ENCODE data around the gene ANKS4B.

ANKS4B gene, protein sequence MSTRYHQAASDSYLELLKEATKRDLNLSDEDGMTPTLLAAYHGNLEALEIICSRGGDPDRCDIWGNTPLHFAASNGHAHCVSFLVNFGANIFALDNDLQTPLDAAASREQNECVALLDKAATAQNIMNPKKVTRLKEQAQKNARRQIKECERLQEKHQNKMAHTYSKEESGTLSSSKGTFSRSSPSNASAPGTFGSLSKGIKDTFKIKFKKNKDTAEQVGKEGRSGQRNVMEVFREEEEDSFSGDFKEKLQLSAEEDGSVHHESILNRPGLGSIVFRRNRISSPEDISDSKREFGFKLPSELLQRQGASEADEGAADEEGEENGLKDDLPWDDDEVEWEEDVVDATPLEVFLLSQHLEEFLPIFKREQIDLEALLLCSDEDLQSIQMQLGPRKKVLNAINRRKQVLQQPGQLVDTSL

DNA sequence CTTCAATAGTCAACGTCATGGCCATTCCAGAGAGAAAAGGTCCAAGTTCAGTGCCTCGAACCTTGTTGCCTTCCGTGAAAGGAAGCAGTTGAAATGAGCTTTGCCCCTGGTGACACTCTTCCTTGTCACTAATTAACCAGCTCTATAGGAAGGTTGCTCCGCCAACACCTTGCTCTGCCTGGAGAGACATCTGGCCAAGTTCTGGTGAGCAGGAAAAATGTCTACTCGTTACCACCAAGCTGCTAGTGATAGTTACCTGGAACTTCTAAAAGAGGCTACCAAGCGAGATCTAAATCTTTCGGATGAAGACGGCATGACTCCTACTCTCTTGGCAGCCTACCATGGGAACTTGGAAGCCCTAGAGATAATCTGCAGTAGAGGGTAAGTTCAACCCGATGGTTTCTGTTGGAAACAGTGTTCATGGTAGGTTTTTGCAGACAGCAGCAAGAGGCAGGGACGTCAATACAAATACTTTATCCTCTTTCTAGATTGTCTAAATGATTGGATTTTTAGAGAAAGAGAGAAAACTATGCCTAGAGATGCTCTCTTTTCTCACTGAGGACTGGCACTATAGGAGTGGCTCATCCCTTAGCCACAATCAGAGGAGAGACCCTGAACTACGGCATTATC lies at the start of gene ANKS4B:
ANKS4B (plus strand) TSS at position 179 of the 630 bp plus-strand sequence; CDS start at position 218, 39 bp downstream.
- Histone ChIP-seq H3K36me3 (ENCODE audit: control insufficient read depth in 2 of 2, insufficient read depth in 2 of 2, low read length in 2 of 2) (peaks cover 0 to 5% of the 10 kb centered on the region in 2 donors), H3K27me3 (ENCODE audit: control insufficient read depth in 2 of 2, insufficient read depth in 2 of 2, low read length in 2 of 2) (no peaks in the 10 kb centered on the region), H3K9me3 (ENCODE audit: control insufficient read depth in 2 of 2, low read length in 2 of 2) (no peaks in the 10 kb centered on the region), H3K27ac (ENCODE audit: low read depth in 2 of 2, low read length in 2 of 2) (peak within 1 kb of the TSS; percentile 87 to 89), H3K4me3 (ENCODE audit: low read length in 2 of 2) (peak within 1 kb of the TSS; percentile 95 to 99), H3K9ac (ENCODE audit: low read depth in 1 of 2, low read length in 2 of 2) (peak within 1 kb of the TSS; percentile 74 to 79), H3K4me1 (ENCODE audit: control insufficient read depth in 2 of 2, insufficient read depth in 2 of 2, low read length in 2 of 2) (peaks cover 2 to 15% of the 10 kb centered on the region in 2 donors)

GRCh38 chr16:21183995-21184394 lies 49.5 kb upstream of the ANKS4B start:
- Histone ChIP-seq H3K36me3 (ENCODE audit: control insufficient read depth in 2 of 2, insufficient read depth in 2 of 2, low read length in 2 of 2) (peaks cover 23% of the 10 kb centered on the region in 2 donors), H3K27ac (ENCODE audit: low read depth in 2 of 2, low read length in 2 of 2) (no peak overlapping the region), H3K4me1 (ENCODE audit: control insufficient read depth in 2 of 2, insufficient read depth in 2 of 2, low read length in 2 of 2) (peaks cover 4 to 9% of the 10 kb centered on the region in 2 donors), H3K27me3 (ENCODE audit: control insufficient read depth in 2 of 2, insufficient read depth in 2 of 2, low read length in 2 of 2) (no peaks in the 10 kb centered on the region), H3K4me3 (ENCODE audit: low read length in 2 of 2) (no peak overlapping the region), H3K9ac (ENCODE audit: low read depth in 1 of 2, low read length in 2 of 2) (no peak overlapping the region), H3K9me3 (ENCODE audit: control insufficient read depth in 2 of 2, low read length in 2 of 2) (no peaks in the 10 kb centered on the region)

DNA sequence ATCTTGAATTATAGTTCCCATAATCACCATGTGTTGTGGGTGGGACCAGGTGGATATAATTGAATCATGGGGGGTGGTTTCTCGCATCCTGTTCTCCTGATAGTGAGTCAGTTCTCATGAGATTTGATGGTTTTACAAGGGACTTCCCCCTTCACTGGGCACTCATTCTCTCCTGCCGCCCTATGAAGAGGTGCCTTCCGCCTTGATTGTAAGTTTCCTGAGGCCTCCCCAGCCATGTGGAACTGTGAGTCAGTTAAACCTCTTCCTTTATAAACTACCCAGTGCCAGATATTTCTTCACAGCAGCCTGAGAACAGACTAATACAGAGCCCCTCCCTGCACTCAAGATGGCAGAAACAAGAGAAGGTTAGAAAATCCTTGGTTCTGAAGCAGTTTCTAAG lies 48.7 kb upstream of the ANKS4B start:
- Histone ChIP-seq H3K27ac (ENCODE audit: low read depth in 2 of 2, low read length in 2 of 2) (no peak overlapping the region), H3K4me1 (ENCODE audit: control insufficient read depth in 2 of 2, insufficient read depth in 2 of 2, low read length in 2 of 2) (peaks cover 4 to 9% of the 10 kb centered on the region in 2 donors), H3K27me3 (ENCODE audit: control insufficient read depth in 2 of 2, insufficient read depth in 2 of 2, low read length in 2 of 2) (no peaks in the 10 kb centered on the region), H3K9me3 (ENCODE audit: control insufficient read depth in 2 of 2, low read length in 2 of 2) (no peaks in the 10 kb centered on the region), H3K36me3 (ENCODE audit: control insufficient read depth in 2 of 2, insufficient read depth in 2 of 2, low read length in 2 of 2) (peaks cover 16% of the 10 kb centered on the region in 2 donors), H3K4me3 (ENCODE audit: low read length in 2 of 2) (no peak overlapping the region), H3K9ac (ENCODE audit: low read depth in 1 of 2, low read length in 2 of 2) (no peak overlapping the region)

GRCh38 chr16:21185659-21186325 lies 47.7 kb upstream of the ANKS4B start:
- peaks cover 4 to 9% of the 10 kb centered on the region in 2 donors for H3K4me1 ChIP-seq (ENCODE audit: control insufficient read depth in 2 of 2, insufficient read depth in 2 of 2, low read length in 2 of 2)

GRCh38 chr16:21186326-21186691 lies 47.2 kb upstream of the ANKS4B start:
- peaks cover 4 to 9% of the 10 kb centered on the region in 2 donors for H3K4me1 ChIP-seq (ENCODE audit: control insufficient read depth in 2 of 2, insufficient read depth in 2 of 2, low read length in 2 of 2)
- H3K36me3 ChIP-seq (ENCODE audit: control insufficient read depth in 2 of 2, insufficient read depth in 2 of 2, low read length in 2 of 2): peaks cover 9% of the 10 kb centered on the region in 2 donors
- H3K9me3 ChIP-seq (ENCODE audit: control insufficient read depth in 2 of 2, low read length in 2 of 2): no peaks in the 10 kb centered on the region
- H3K27ac ChIP-seq (ENCODE audit: low read depth in 2 of 2, low read length in 2 of 2): peak overlapping the region in 1 of 2 donors; percentile 4
- H3K4me3 ChIP-seq (ENCODE audit: low read length in 2 of 2): no peak overlapping the region
- H3K9ac ChIP-seq (ENCODE audit: low read depth in 1 of 2, low read length in 2 of 2): no peak overlapping the region
- peaks cover 0 to 2% of the 10 kb centered on the region in 2 donors for H3K27me3 ChIP-seq (ENCODE audit: control insufficient read depth in 2 of 2, insufficient read depth in 2 of 2, low read length in 2 of 2)

More at GRCh38 chr16:21185659-21186325, 47.7 kb upstream of the ANKS4B start:
- Histone ChIP-seq H3K4me3 (ENCODE audit: low read length in 2 of 2) (no peak overlapping the region), H3K27me3 (ENCODE audit: control insufficient read depth in 2 of 2, insufficient read depth in 2 of 2, low read length in 2 of 2) (peaks cover 0 to 2% of the 10 kb centered on the region in 2 donors), H3K27ac (ENCODE audit: low read depth in 2 of 2, low read length in 2 of 2) (peak overlapping the region in 1 of 2 donors; percentile 32), H3K9me3 (ENCODE audit: control insufficient read depth in 2 of 2, low read length in 2 of 2) (no peaks in the 10 kb centered on the region), H3K9ac (ENCODE audit: low read depth in 1 of 2, low read length in 2 of 2) (no peak overlapping the region), H3K36me3 (ENCODE audit: control insufficient read depth in 2 of 2, insufficient read depth in 2 of 2, low read length in 2 of 2) (peaks cover 13 to 14% of the 10 kb centered on the region in 2 donors)

DNA sequence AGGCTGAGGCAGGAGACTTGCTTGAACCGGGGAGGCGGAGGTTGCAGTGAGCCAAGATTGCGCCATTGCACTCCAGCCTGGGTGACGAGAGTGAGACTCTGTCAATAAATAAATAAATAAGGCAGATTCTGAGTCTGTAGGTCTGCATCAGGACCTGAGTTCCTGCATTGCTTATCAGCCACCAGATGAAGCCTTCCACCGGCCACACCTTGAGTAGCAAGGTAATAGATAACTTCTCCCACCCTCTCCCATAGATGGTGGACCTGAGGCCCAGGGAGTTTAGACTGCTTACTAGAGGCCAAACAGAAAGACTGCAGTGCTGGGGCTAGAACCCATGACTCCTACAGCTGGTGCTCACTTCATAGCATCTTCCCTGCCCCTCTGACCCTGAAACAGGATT lies 44.2 kb upstream of the ANKS4B start:
- Histone ChIP-seq H3K9me3 (ENCODE audit: control insufficient read depth in 2 of 2, low read length in 2 of 2) (peaks cover 0 to 2% of the 10 kb centered on the region in 2 donors), H3K27ac (ENCODE audit: low read depth in 2 of 2, low read length in 2 of 2) (no peak overlapping the region), H3K36me3 (ENCODE audit: control insufficient read depth in 2 of 2, insufficient read depth in 2 of 2, low read length in 2 of 2) (no peaks in the 10 kb centered on the region), H3K27me3 (ENCODE audit: control insufficient read depth in 2 of 2, insufficient read depth in 2 of 2, low read length in 2 of 2) (peaks cover 0 to 2% of the 10 kb centered on the region in 2 donors), H3K9ac (ENCODE audit: low read depth in 1 of 2, low read length in 2 of 2) (no peak overlapping the region), H3K4me1 (ENCODE audit: control insufficient read depth in 2 of 2, insufficient read depth in 2 of 2, low read length in 2 of 2) (peaks cover 4 to 9% of the 10 kb centered on the region in 2 donors), H3K4me3 (ENCODE audit: low read length in 2 of 2) (no peak overlapping the region)

GRCh38 chr16:21190013-21190412 lies 43.5 kb upstream of the ANKS4B start:
- Histone ChIP-seq H3K27ac (ENCODE audit: low read depth in 2 of 2, low read length in 2 of 2) (no peak overlapping the region), H3K9ac (ENCODE audit: low read depth in 1 of 2, low read length in 2 of 2) (no peak overlapping the region), H3K9me3 (ENCODE audit: control insufficient read depth in 2 of 2, low read length in 2 of 2) (peaks cover 0 to 2% of the 10 kb centered on the region in 2 donors), H3K36me3 (ENCODE audit: control insufficient read depth in 2 of 2, insufficient read depth in 2 of 2, low read length in 2 of 2) (no peaks in the 10 kb centered on the region), H3K27me3 (ENCODE audit: control insufficient read depth in 2 of 2, insufficient read depth in 2 of 2, low read length in 2 of 2) (peaks cover 0 to 2% of the 10 kb centered on the region in 2 donors), H3K4me3 (ENCODE audit: low read length in 2 of 2) (no peak overlapping the region), H3K4me1 (ENCODE audit: control insufficient read depth in 2 of 2, insufficient read depth in 2 of 2, low read length in 2 of 2) (peaks cover 4 to 8% of the 10 kb centered on the region in 2 donors)

DNA sequence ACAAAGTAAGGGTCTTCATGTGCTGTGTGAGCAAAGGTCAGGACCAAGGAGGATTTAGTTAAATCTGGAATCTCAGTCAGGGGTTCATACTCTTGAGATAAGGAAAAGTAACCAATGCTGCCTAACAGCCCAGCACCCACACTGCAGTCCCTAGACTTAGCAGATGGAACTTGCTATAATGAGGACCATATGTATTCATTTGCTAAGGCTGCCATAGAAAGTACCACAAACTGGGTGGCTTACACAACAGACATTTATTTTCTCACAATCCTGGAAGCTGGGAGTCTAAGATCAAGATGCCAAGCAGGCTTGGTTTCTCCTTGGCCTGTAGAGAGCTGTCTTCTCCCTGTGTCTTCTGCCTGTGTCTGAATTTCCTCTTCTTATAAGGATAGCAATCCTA lies 42.9 kb upstream of the ANKS4B start:
- Histone ChIP-seq H3K27ac (ENCODE audit: low read depth in 2 of 2, low read length in 2 of 2) (no peak overlapping the region), H3K36me3 (ENCODE audit: control insufficient read depth in 2 of 2, insufficient read depth in 2 of 2, low read length in 2 of 2) (no peaks in the 10 kb centered on the region), H3K9me3 (ENCODE audit: control insufficient read depth in 2 of 2, low read length in 2 of 2) (peaks cover 0 to 2% of the 10 kb centered on the region in 2 donors), H3K4me3 (ENCODE audit: low read length in 2 of 2) (no peak overlapping the region), H3K4me1 (ENCODE audit: control insufficient read depth in 2 of 2, insufficient read depth in 2 of 2, low read length in 2 of 2) (peaks cover 4% of the 10 kb centered on the region in 2 donors), H3K9ac (ENCODE audit: low read depth in 1 of 2, low read length in 2 of 2) (no peak overlapping the region), H3K27me3 (ENCODE audit: control insufficient read depth in 2 of 2, insufficient read depth in 2 of 2, low read length in 2 of 2) (peaks cover 0 to 2% of the 10 kb centered on the region in 2 donors)

DNA sequence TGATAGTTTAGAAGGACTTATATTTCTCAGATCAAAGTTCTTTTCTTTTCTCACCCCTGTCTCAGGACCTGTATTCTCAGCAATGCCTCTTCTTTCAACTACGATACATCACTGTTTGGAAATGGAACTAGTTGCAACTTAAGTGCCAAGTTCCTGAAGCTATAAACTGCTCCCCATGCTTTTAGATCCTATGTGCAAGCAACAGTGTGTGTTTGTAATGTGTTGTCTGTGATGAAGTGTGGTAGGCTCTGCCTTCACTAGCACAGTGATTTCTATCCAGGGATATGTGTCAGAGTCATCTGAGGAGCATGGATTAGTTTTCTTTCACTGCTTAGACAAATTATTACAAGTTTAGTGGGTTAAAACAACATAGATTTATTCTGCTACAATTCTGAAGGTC lies 40.5 kb upstream of the ANKS4B start:
- no peaks in the 10 kb centered on the region for H3K36me3 ChIP-seq (ENCODE audit: control insufficient read depth in 2 of 2, insufficient read depth in 2 of 2, low read length in 2 of 2)
- H3K9me3 ChIP-seq (ENCODE audit: control insufficient read depth in 2 of 2, low read length in 2 of 2): peaks cover 0 to 2% of the 10 kb centered on the region in 2 donors
- peaks cover 0 to 2% of the 10 kb centered on the region in 2 donors for H3K27me3 ChIP-seq (ENCODE audit: control insufficient read depth in 2 of 2, insufficient read depth in 2 of 2, low read length in 2 of 2)
- H3K4me3 ChIP-seq (ENCODE audit: low read length in 2 of 2): no peak overlapping the region
- H3K9ac ChIP-seq (ENCODE audit: low read depth in 1 of 2, low read length in 2 of 2): no peak overlapping the region
- H3K27ac ChIP-seq (ENCODE audit: low read depth in 2 of 2, low read length in 2 of 2): no peak overlapping the region
- peaks cover 0 to 4% of the 10 kb centered on the region in 2 donors for H3K4me1 ChIP-seq (ENCODE audit: control insufficient read depth in 2 of 2, insufficient read depth in 2 of 2, low read length in 2 of 2)
